SK-N-SH (cell line): ENCODE measurements around the gene SYT1.

Experiments
- ELF1 ChIP-seq: IDR thresholded peaks from 2 replicates; pipeline ENCODE4 v1.4.0; 2012
- NRF1 ChIP-seq: IDR thresholded peaks from 2 replicates; pipeline ENCODE4 v1.6.1; 2012; ENCODE audit warnings: low read depth, mild to moderate bottlenecking, low read length

- no peak for TF ChIP-seq NRF1
- TF ChIP-seq ELF1: no peak
These were observed 169.2 kb downstream of the SYT1 start for GRCh38 chr12:79033788-79034187.
